ENCODE measurements around the gene MYPN. TPM values are rescaled to one million over a fixed set of nuclear protein-coding genes. Genes with fewer than 3 reads are reported as not detected.
"Not testable (repeated sequence)": the region's sequence is repeated elsewhere in the genome, so short reads cannot be mapped to it uniquely, and the experiment has no call there.

The MYPN gene
- total RNA-seq, 1 donor from 2014 or later = not detected

DNA sequence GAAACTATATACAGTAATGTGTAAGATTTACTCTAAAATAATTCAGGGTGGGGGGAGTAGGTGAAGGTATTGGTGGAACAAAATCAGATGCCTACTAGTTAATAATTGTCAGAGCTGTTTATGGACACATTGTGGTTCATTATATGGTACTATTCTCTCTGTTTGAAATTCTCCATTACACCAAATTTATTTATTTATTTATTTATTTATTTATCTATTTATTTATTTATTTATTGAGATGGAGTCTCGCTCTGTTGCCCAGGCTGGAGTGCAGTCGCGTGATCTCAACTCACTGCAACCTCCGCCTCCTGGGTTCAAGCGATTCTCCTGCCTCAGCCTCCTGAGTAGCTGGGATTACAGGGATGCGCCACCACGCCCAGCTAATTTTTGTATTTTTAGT, 137.1 kb downstream of the MYPN start:
- DNase-seq; H3K9me3 Mint-ChIP-seq; H3K36me3 Mint-ChIP-seq (ENCODE audit: low read depth); intact Hi-C loops (cut with micrococcal nuclease); H3K27me3 Mint-ChIP-seq; H3K4me1 Mint-ChIP-seq; H3K27ac Mint-ChIP-seq; H3K4me3 Mint-ChIP-seq: not testable (repeated sequence)

- intact Hi-C loops (cut with micrococcal nuclease) = no loop called here
- no peak overlapping the region for H3K4me3 Mint-ChIP-seq
These were observed 138.6 kb downstream of the MYPN start for GRCh38 chr10:68247931-68248330.

DNA sequence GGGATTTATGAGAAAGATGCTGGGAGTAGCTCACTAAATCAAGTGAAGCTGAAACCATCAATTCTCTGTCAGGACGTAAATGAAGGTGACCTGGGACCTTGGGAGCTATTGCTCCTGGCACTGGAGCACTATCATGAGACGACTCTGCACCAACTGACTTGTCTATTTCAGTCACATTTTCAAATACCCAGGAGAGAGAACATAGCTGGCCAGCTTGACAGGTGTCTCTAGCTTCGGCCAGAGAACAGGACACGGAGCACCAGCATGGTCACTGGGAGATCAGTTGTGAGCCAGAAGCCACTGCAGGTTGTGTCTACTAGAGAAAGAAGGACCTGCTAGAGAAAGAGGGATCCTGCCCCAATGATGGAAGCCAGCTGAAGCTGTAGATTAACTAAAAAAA, 140.0 kb downstream of the MYPN start:
- peaks cover 4% of the 10 kb centered on the region for H3K4me1 Mint-ChIP-seq
- intact Hi-C loops (cut with micrococcal nuclease) = no loop called here

More at GRCh38 chr10:68247931-68248330, 138.6 kb downstream of the MYPN start:
- no peak for DNase-seq
- peaks cover 3% of the 10 kb centered on the region for H3K27me3 Mint-ChIP-seq
- no peaks in the 10 kb centered on the region for H3K36me3 Mint-ChIP-seq (ENCODE audit: low read depth)
- H3K9me3 Mint-ChIP-seq = no peaks in the 10 kb centered on the region
- H3K27ac Mint-ChIP-seq = no peak overlapping the region
- peaks cover 4% of the 10 kb centered on the region for H3K4me1 Mint-ChIP-seq

DNA sequence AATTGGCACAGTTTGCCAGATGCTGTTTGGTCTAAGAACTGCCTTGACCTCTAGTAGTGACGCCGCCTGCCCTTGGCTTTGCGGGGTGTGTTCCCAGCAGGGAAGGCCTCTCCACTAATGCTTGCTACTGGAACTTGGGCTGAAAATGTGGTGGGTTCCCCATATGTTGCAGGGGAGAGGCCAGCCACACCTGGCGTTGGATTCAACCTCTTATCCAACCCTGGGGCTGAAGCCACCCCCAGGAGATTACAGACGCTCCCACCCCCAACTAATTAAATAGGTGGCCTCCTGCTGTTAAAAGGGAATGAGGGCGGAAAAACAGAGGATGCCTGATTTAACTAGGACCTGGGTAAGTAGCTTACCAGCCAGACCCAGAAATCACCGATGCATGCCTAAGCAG, 141.9 kb downstream of the MYPN start:
- intact Hi-C loops (cut with micrococcal nuclease) = no loop called here
- Mint-ChIP-seq H3K27me3 (peaks cover 2% of the 10 kb centered on the region), H3K27ac (no peak overlapping the region)

More for the DNA sequence above, 140.0 kb downstream of the MYPN start:
- no peaks in the 10 kb centered on the region for H3K36me3 Mint-ChIP-seq (ENCODE audit: low read depth)
- no peak overlapping the region for H3K27ac Mint-ChIP-seq
- H3K27me3 Mint-ChIP-seq = peaks cover 3% of the 10 kb centered on the region
- no peaks in the 10 kb centered on the region for H3K9me3 Mint-ChIP-seq
- no peak for DNase-seq
- no peak overlapping the region for H3K4me3 Mint-ChIP-seq

GRCh38 chr10:68251625-68252495, 142.6 kb downstream of the MYPN start:
- H3K9me3 Mint-ChIP-seq = no peaks in the 10 kb centered on the region
- no peak overlapping the region for H3K27ac Mint-ChIP-seq
- intact Hi-C loops (cut with micrococcal nuclease) = no loop called here
- no peaks in the 10 kb centered on the region for H3K36me3 Mint-ChIP-seq (ENCODE audit: low read depth)
- H3K4me1 Mint-ChIP-seq = peaks cover 4% of the 10 kb centered on the region
- H3K27me3 Mint-ChIP-seq = peaks cover 8% of the 10 kb centered on the region
- DNase-seq = no peak
- no peak overlapping the region for H3K4me3 Mint-ChIP-seq

More for the DNA sequence above, 141.9 kb downstream of the MYPN start:
- no peak overlapping the region for H3K4me3 Mint-ChIP-seq
- H3K4me1 Mint-ChIP-seq = peaks cover 4% of the 10 kb centered on the region
- H3K36me3 Mint-ChIP-seq (ENCODE audit: low read depth) = no peaks in the 10 kb centered on the region
- no peaks in the 10 kb centered on the region for H3K9me3 Mint-ChIP-seq
- no peak for DNase-seq

DNA sequence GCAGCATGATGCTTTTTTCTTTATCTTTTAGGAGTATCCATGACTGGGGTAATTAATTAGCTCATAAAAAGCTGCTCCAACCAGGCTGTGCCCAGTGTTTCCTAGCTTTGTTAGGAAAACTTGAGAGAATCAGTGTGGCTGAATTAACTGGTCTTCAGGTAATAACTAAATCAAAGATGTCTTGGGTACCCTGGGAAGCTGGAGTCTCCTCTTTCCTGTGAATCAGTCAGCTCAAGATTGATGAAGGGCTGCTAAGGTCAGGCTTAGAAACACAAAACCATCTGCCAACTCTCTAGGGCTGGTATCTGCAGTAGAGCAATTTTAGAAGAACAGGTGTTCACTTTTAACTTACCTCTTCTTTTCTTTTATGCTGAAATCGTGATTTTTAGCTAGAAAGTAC, 144.1 kb downstream of the MYPN start:
- Mint-ChIP-seq H3K9me3 (no peaks in the 10 kb centered on the region), H3K4me1 (peaks cover 4% of the 10 kb centered on the region), H3K27me3 (peaks cover 15% of the 10 kb centered on the region), H3K36me3 (ENCODE audit: low read depth) (no peaks in the 10 kb centered on the region), H3K27ac (no peak overlapping the region), H3K4me3 (no peak overlapping the region)
- DNase-seq = no peak
- intact Hi-C loops (cut with micrococcal nuclease) = no loop called here

DNA sequence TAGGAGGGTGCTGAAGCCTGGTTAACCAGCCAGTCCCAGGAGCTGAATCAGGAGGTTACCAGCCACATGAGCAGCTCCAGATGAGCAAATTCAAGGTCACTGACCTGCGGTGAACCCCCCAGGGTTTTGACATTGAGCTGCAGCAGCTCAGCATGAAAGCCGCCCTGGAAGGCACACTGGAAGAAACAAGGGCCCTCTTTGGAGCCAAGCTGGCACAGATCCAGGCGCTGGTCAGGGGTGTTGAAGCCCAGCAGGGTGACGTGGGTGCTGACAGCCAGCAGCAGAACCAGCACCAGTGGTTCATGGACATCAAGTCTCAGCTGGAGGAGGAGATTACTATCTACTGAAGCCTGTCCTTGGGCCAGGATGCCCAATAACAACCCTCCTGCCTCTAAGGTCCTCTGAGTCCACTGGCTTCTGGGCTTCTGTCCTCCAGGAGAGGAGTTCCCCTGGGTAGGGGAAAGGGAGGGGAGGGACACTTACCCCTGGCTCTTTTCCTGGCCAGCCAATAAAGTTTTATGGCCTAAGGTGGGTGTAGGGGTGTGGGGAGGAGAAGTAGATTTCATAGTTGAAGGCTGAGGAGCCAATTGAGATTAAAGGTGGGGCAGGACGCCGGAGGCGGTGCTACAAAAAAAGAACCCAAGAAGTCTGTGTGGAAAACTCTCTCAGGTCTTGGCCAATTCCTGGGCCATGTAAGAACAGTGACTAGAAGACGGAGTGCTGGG, 152.0 kb downstream of the MYPN start:
- H3K4me3 Mint-ChIP-seq = no peak overlapping the region
- DNase-seq = no peak
- intact Hi-C loops (cut with micrococcal nuclease) = no loop called here
- peaks cover 16% of the 10 kb centered on the region for H3K27me3 Mint-ChIP-seq
- H3K36me3 Mint-ChIP-seq (ENCODE audit: low read depth) = no peaks in the 10 kb centered on the region
- H3K9me3 Mint-ChIP-seq = peaks cover 8% of the 10 kb centered on the region
- no peaks in the 10 kb centered on the region for H3K4me1 Mint-ChIP-seq
- no peak overlapping the region for H3K27ac Mint-ChIP-seq

Other genes starting within 250 kb of the MYPN start
- 27.1 and 27.8 TPM in 2 replicates for gene SIRT1, start 224.8 kb upstream of the MYPN start, total RNA-seq
- 45.2 and 49.1 TPM in 2 replicates for gene HERC4, start 34.2 kb upstream of the MYPN start, total RNA-seq
- not detected in 2 replicates for gene ATOH7, start 122.6 kb downstream of the MYPN start, total RNA-seq
- gene HNRNPH3, start 222.6 kb downstream of the MYPN start, total RNA-seq = 200 and 206 TPM in 2 replicates
- gene PBLD, start 223.4 kb downstream of the MYPN start, total RNA-seq = 0.88 and 1.6 TPM in 2 replicates